HCT116 (cell line): ENCODE results near the gene MYLIP. TPM values are rescaled to one million over a fixed set of nuclear protein-coding genes. Genes with fewer than 3 reads are reported as not detected.

Experiments used
- ATAC-seq: fragments of 200-7000 bp; cut with Tn5 transposase; 2 replicates; pipeline ENCODE4 v1.9.1; 2020; ENCODE audit warnings: mild to moderate bottlenecking, moderate library complexity
- BruUV-seq: library from RNA; stranded (reverse); fragments of 400-500 nt; replicated peaks from 2 replicates; lab custom pipeline; 2021; lab: Mats Ljungman, UMichigan
- CTCF ChIA-PET: fragments of 300-600 bp; sonication (Branson Sonifier 250); formaldehyde crosslinking; loops from one replicate; lab custom pipeline; 2021; ENCODE audit warnings: antibody characterized with exemption; lab: Charles Lee
- POLR2A ChIA-PET: fragments of 300-600, 350-600 bp; sonication (Branson Sonifier 250); formaldehyde crosslinking; loops from one replicate; lab custom pipeline; 2021; ENCODE audit warnings: antibody characterized with exemption; lab: Charles Lee
- RAD21 ChIA-PET, 2 experiments: fragments of 300-600 bp; sonication (Branson Sonifier 250); formaldehyde crosslinking; loops; one replicate each; lab custom pipeline; 2023; ENCODE audit warnings: low total read pairs in 2 of 2; ENCODE audit not compliant: uncharacterized antibody in 2 of 2, unreplicated experiment in 2 of 2, low non-redundant PET in 1 of 2; lab: Charles Lee
- DNase-seq: peaks from one replicate; pipeline ENCODE4 v3.0.0-alpha.2; 2010; ENCODE audit warnings: low read depth, low spot score
- H2AFZ ChIP-seq: fragments of 200-600 bp; shearing (Covaris generic), sonication (generic); 2 replicates; pipeline ENCODE4 v1.6.1; 2017; ENCODE audit warnings: low read depth, mixed run types, mixed read lengths, antibody characterized with exemption, low read length; ENCODE audit not compliant: poor library complexity, severe bottlenecking
- H3K27ac ChIP-seq: 2 replicates; pipeline ENCODE4 v1.5.1; 2012; ENCODE audit warnings: low read depth, low read length
- H3K27me3 ChIP-seq: fragments of 200-600 bp; sonication (generic); 2 replicates; pipeline ENCODE4 v1.6.1; 2016; ENCODE audit warnings: mixed run types, low read length, mixed read lengths; ENCODE audit not compliant: insufficient read depth
- H3K36me3 ChIP-seq, 2 experiments: fragments of 200-500 bp in 1 of 2; fragments of 200-600 bp in 1 of 2; sonication (Bioruptor generic) in 1 of 2; sonication (generic) in 1 of 2; 2 replicates each; pipeline versions ENCODE4 v1.5.1 to v1.6.1; 2014 to 2016; ENCODE audit warnings: low read length in 2 of 2, inconsistent platforms in 1 of 2, mixed read lengths in 1 of 2, mixed run types in 1 of 2; ENCODE audit not compliant: insufficient read depth in 2 of 2, control insufficient read depth in 1 of 2
- H3K4me1 ChIP-seq, 2 experiments: fragments of 200-600 bp in 1 of 2; sonication (generic) in 1 of 2; 2 replicates each; pipeline versions ENCODE4 v1.5.1 to v1.6.1; 2012 to 2017; ENCODE audit warnings: low read length in 2 of 2, inconsistent platforms in 1 of 2, mild to moderate bottlenecking in 1 of 2, mixed read lengths in 1 of 2, mixed run types in 1 of 2, moderate library complexity in 1 of 2; ENCODE audit not compliant: insufficient read depth in 2 of 2, control insufficient read depth in 1 of 2
- H3K4me2 ChIP-seq: fragments of 200-600 bp; sonication (generic); 2 replicates; pipeline ENCODE4 v1.6.1; 2017; ENCODE audit warnings: mixed run types, low read length, mixed read lengths
- H3K4me3 ChIP-seq, 2 experiments: fragments of 200-600 bp in 1 of 2; sonication (generic) in 1 of 2; replicated peaks in 1 of 2; 2 replicates each; pipeline ENCODE4 v1.5.1; 2011 to 2016; ENCODE audit warnings: low read length in 2 of 2, control low read depth in 1 of 2, low read depth in 1 of 2, mild to moderate bottlenecking in 1 of 2, mixed read lengths in 1 of 2, mixed run types in 1 of 2
- H3K79me2 ChIP-seq: fragments of 200-600 bp; sonication (generic); 2 replicates; pipeline ENCODE4 v1.6.1; 2017; ENCODE audit warnings: mild to moderate bottlenecking, mixed run types, low read length, moderate library complexity, mixed read lengths; ENCODE audit not compliant: insufficient read depth
- H3K9ac ChIP-seq: fragments of 200-600 bp; sonication (generic); 2 replicates; pipeline ENCODE4 v1.6.1; 2016; ENCODE audit warnings: low read length, mixed read lengths
- H3K9me2 ChIP-seq: fragments of 200-600 bp; sonication (generic), shearing (Covaris generic); 2 replicates; pipeline ENCODE4 v1.6.1; 2017; ENCODE audit warnings: mixed run types, mild to moderate bottlenecking, moderate library complexity; ENCODE audit not compliant: insufficient read depth
- H3K9me3 ChIP-seq, 2 experiments: fragments of 200-500 bp in 1 of 2; fragments of 200-600 bp in 1 of 2; sonication (Bioruptor generic) in 1 of 2; sonication (generic) in 1 of 2; 2 replicates each; pipeline ENCODE4 v1.6.1; 2014 to 2017; ENCODE audit warnings: low read length in 2 of 2, mixed read lengths in 2 of 2, inconsistent platforms in 1 of 2, low read depth in 1 of 2, mild to moderate bottlenecking in 1 of 2, mixed run types in 1 of 2, moderate library complexity in 1 of 2; ENCODE audit not compliant: control insufficient read depth in 1 of 2, insufficient read depth in 1 of 2
- H4K20me1 ChIP-seq: fragments of 200-600 bp; sonication (generic), shearing (Covaris generic); 2 replicates; pipeline ENCODE4 v1.6.1; 2017; ENCODE audit warnings: mixed run types, mild to moderate bottlenecking, moderate library complexity; ENCODE audit not compliant: insufficient read depth
- CBX3 ChIP-seq: IDR thresholded peaks from 2 replicates; pipeline ENCODE4 v1.6.1; 2012; ENCODE audit warnings: low read depth
- CEBPB ChIP-seq: IDR thresholded peaks from 2 replicates; pipeline ENCODE4 v1.6.1; 2012; ENCODE audit warnings: low read depth
- ELF1 ChIP-seq: IDR thresholded peaks from 2 replicates; pipeline ENCODE4 v1.6.1; 2012; ENCODE audit warnings: low read depth, borderline replicate concordance
- EZH2 ChIP-seq: fragments of 200-600 bp; sonication (generic); IDR thresholded peaks from 2 replicates; pipeline ENCODE4 v1.6.1; 2017; ENCODE audit warnings: antibody characterized with exemption, mixed run types
- EZH2phosphoT487 ChIP-seq: fragments of 200-600 bp; IDR thresholded peaks from 2 replicates; pipeline ENCODE4 v1.6.1; 2018; ENCODE audit warnings: antibody characterized with exemption, borderline replicate concordance
- FOSL1 ChIP-seq: IDR thresholded peaks from 2 replicates; pipeline ENCODE4 v1.6.1; 2012; ENCODE audit warnings: low read depth
- JUND ChIP-seq: IDR thresholded peaks from 2 replicates; pipeline ENCODE4 v1.6.1; 2012
- MAX ChIP-seq: IDR thresholded peaks from 2 replicates; pipeline ENCODE4 v1.6.1; 2012
- RAD21 ChIP-seq: IDR thresholded peaks from 2 replicates; pipeline ENCODE4 v1.6.1; 2012; ENCODE audit warnings: low read depth, mild to moderate bottlenecking
- REST ChIP-seq: IDR thresholded peaks from 2 replicates; pipeline ENCODE4 v1.6.1; 2012; ENCODE audit warnings: low read depth
- SIN3A ChIP-seq: IDR thresholded peaks from 2 replicates; pipeline ENCODE4 v1.6.1; 2012; ENCODE audit warnings: low read depth
- SP1 ChIP-seq: IDR thresholded peaks from 2 replicates; pipeline ENCODE4 v1.6.1; 2012; ENCODE audit warnings: low read depth
- SRF ChIP-seq: IDR thresholded peaks from 2 replicates; pipeline ENCODE4 v1.6.1; 2012; ENCODE audit warnings: low read depth
- TCF7L2 ChIP-seq: IDR thresholded peaks from 2 replicates; pipeline ENCODE4 v1.7.0; 2011; ENCODE audit warnings: borderline replicate concordance, inconsistent platforms; ENCODE audit not compliant: insufficient read depth, insufficient read length; ENCODE audit errors: extremely low read depth
- ZBTB33 ChIP-seq: IDR thresholded peaks from 2 replicates; pipeline ENCODE4 v1.6.1; 2011; ENCODE audit warnings: mild to moderate bottlenecking, low read length, moderate library complexity; ENCODE audit not compliant: insufficient replicate concordance; ENCODE audit errors: extremely low read depth
- ZFX ChIP-seq: fragments of 450-650 bp; IDR thresholded peaks from 2 replicates; pipeline ENCODE4 v1.6.1; 2017
- intact Hi-C: fragments of 100-400 bp; cut with micrococcal nuclease; formaldehyde crosslinking; loops from 2 replicates; pipeline ENCODE4 v1.10.0; 2022
- total RNA-seq: library from RNA; stranded (reverse); gene quantifications from one replicate; pipeline ENCODE4 v1.2.1, GENCODE V29; 2021; ENCODE audit not compliant: unreplicated experiment

The MYLIP gene
- total RNA-seq, 1 experiment from 2014 or later = 10.6 TPM

GRCh38 chr6:16092140-16092539 is 36.7 kb upstream of the MYLIP start (continued):
- TF ChIP-seq REST (no peak), MAX (no peak), ZFX (no peak), TCF7L2 (no peak), CBX3 (no peak), EZH2 (no peak), EZH2phosphoT487 (no peak)

- Histone ChIP-seq H2AFZ (no peak overlapping the region), H3K4me3 (no peak overlapping the region), H3K27ac (no peak overlapping the region), H3K27me3 (no peaks in the 10 kb centered on the region), H3K4me2 (no peak overlapping the region), H3K79me2 (no peaks in the 10 kb centered on the region), H4K20me1 (no peaks in the 10 kb centered on the region), H3K4me1 (no peaks in the 10 kb centered on the region), H3K9me2 (no peaks in the 10 kb centered on the region), H3K9me3 (no peaks in the 10 kb centered on the region), H3K9ac (no peak overlapping the region), H3K36me3 (no peaks in the 10 kb centered on the region)
- no peak for DNase-seq
- intact Hi-C loops = no loop called here
- RAD21 ChIA-PET = no interaction called here
- no peak for ATAC-seq
- TF ChIP-seq FOSL1 (no peak), RAD21 (no peak), JUND (no peak), TCF7L2 (no peak), ZBTB33 (no peak), SP1 (no peak), CBX3 (no peak), EZH2phosphoT487 (no peak), EZH2 (no peak), MAX (no peak), ELF1 (no peak), CEBPB (no peak), SIN3A (no peak), SRF (no peak)
- no TSS peak for BruUV-seq
- POLR2A ChIA-PET = no interaction called here
- CTCF ChIA-PET = no interaction called here
Measured at GRCh38 chr6:16092990-16093389, 35.9 kb upstream of the MYLIP start.
